ENCODE data around the gene DDO.

Gene DDO

GRCh38 chr6:110449541-110449895 lies 34.1 kb upstream of the DDO start:
- TF ChIP-seq CTCF (IDR thresholded peaks at IDR 0.05; ENCODE audit: extremely low read depth, missing control alignments): no peak
- DNase-seq (ENCODE audit: low spot score): no peak

GRCh38 chr6:110448846-110449540 lies 33.6 kb upstream of the DDO start:
- no peak for TF ChIP-seq CTCF (IDR thresholded peaks at IDR 0.05; ENCODE audit: extremely low read depth, missing control alignments)
- no peak for DNase-seq (ENCODE audit: low spot score)

- TF ChIP-seq CTCF (IDR thresholded peaks at IDR 0.05; ENCODE audit: extremely low read depth, missing control alignments): no peak
- DNase-seq (ENCODE audit: low spot score): no peak
Observed at GRCh38 chr6:110447761-110448160, 32.4 kb upstream of the DDO start.

- DNase-seq (ENCODE audit: low spot score): no peak
- TF ChIP-seq CTCF (IDR thresholded peaks at IDR 0.05; ENCODE audit: extremely low read depth, missing control alignments): no peak
Observed at GRCh38 chr6:110446405-110446804, 31.0 kb upstream of the DDO start.

GRCh38 chr6:110440026-110440425 lies 24.7 kb upstream of the DDO start:
- no peak for TF ChIP-seq CTCF (IDR thresholded peaks at IDR 0.05; ENCODE audit: extremely low read depth, missing control alignments)
- no peak for DNase-seq (ENCODE audit: low spot score)

- no peak for TF ChIP-seq CTCF (IDR thresholded peaks at IDR 0.05; ENCODE audit: extremely low read depth, missing control alignments)
- DNase-seq (ENCODE audit: low spot score): no peak
Observed at GRCh38 chr6:110439356-110439755, 24.0 kb upstream of the DDO start.

- TF ChIP-seq CTCF (IDR thresholded peaks at IDR 0.05; ENCODE audit: extremely low read depth, missing control alignments): no peak
- no peak for DNase-seq (ENCODE audit: low spot score)
Observed at GRCh38 chr6:110434961-110435602, 19.7 kb upstream of the DDO start.
